Skeletal muscle tissue (tissue), 4 donors: Measurements from ENCODE around the gene BEND5. TPM values are rescaled to one million over a fixed set of nuclear protein-coding genes. Genes with fewer than 3 reads are reported as not detected.

Experiments
- H3K27ac ChIP-seq: one replicate; pipeline ENCODE4 v1.7.0; 2013; ENCODE audit warnings: mild to moderate bottlenecking, low read depth, low read length, inconsistent platforms
- H3K27me3 ChIP-seq, 3 donors: one replicate each; pipeline ENCODE4 v1.7.0; 2013; ENCODE audit warnings: low read length in 3 of 3; ENCODE audit not compliant: control insufficient read depth in 3 of 3, insufficient read depth in 3 of 3
- H3K36me3 ChIP-seq, 3 donors: one replicate each; pipeline ENCODE4 v1.7.0; 2013; ENCODE audit warnings: low read length in 3 of 3; ENCODE audit not compliant: control insufficient read depth in 3 of 3, insufficient read depth in 3 of 3
- H3K4me1 ChIP-seq, 3 donors: one replicate each; pipeline ENCODE4 v1.7.0; 2013; ENCODE audit warnings: low read length in 3 of 3, mild to moderate bottlenecking in 3 of 3; ENCODE audit not compliant: control insufficient read depth in 3 of 3, insufficient read depth in 3 of 3
- H3K4me3 ChIP-seq, 3 donors: one replicate each; pipeline ENCODE4 v1.7.0; 2013; ENCODE audit warnings: low read length in 3 of 3
- H3K9ac ChIP-seq, 3 donors: one replicate each; pipeline ENCODE4 v1.7.0; 2013; ENCODE audit warnings: low read length in 3 of 3, mild to moderate bottlenecking in 3 of 3, moderate library complexity in 2 of 3, low read depth in 1 of 3
- H3K9me3 ChIP-seq, 3 donors: one replicate each; pipeline ENCODE4 v1.7.0; 2013; ENCODE audit warnings: low read length in 3 of 3; ENCODE audit not compliant: control insufficient read depth in 3 of 3
- total RNA-seq: library from RNA; depleted of rRNA; stranded (reverse); fragments of >200 nt; gene quantifications from one replicate; pipeline ENCODE4 v1.2.3, GENCODE V29; 2014
- donor health status: Osteomylitis.

BEND5 gene
- total RNA-seq, 1 donor from 2014 or later = 5.7 TPM

GRCh38 chr1:48793863-48794262 is 17.2 kb upstream of the BEND5 start:
- Histone ChIP-seq H3K27me3 (no peaks in the 10 kb centered on the region), H3K9me3 (no peaks in the 10 kb centered on the region), H3K9ac (no peak overlapping the region), H3K4me1 (no peaks in the 10 kb centered on the region), H3K4me3 (no peak overlapping the region), H3K36me3 (no peaks in the 10 kb centered on the region), H3K27ac (no peak overlapping the region)

- Histone ChIP-seq H3K27me3 (no peaks in the 10 kb centered on the region), H3K9me3 (no peaks in the 10 kb centered on the region), H3K4me1 (no peaks in the 10 kb centered on the region), H3K36me3 (no peaks in the 10 kb centered on the region), H3K9ac (no peak overlapping the region), H3K4me3 (no peak overlapping the region), H3K27ac (no peak overlapping the region)
Observed at GRCh38 chr1:48792961-48793360, 16.3 kb upstream of the BEND5 start.

- H3K4me3 ChIP-seq = no peak overlapping the region
- no peak overlapping the region for H3K27ac ChIP-seq
- H3K36me3 ChIP-seq = no peaks in the 10 kb centered on the region
- no peaks in the 10 kb centered on the region for H3K27me3 ChIP-seq
- H3K4me1 ChIP-seq = no peaks in the 10 kb centered on the region
- no peaks in the 10 kb centered on the region for H3K9me3 ChIP-seq
- no peak overlapping the region for H3K9ac ChIP-seq
Observed at GRCh38 chr1:48790397-48790796, 13.7 kb upstream of the BEND5 start.

GRCh38 chr1:48789903-48790302 is 13.2 kb upstream of the BEND5 start:
- Histone ChIP-seq H3K9me3 (no peaks in the 10 kb centered on the region), H3K4me1 (no peaks in the 10 kb centered on the region), H3K9ac (no peak overlapping the region), H3K36me3 (no peaks in the 10 kb centered on the region), H3K4me3 (no peak overlapping the region), H3K27ac (no peak overlapping the region), H3K27me3 (no peaks in the 10 kb centered on the region)

- H3K4me1 ChIP-seq = no peaks in the 10 kb centered on the region
- H3K4me3 ChIP-seq = no peak overlapping the region
- peaks cover 0 to 3% (median 0%) of the 10 kb centered on the region in 3 donors for H3K27me3 ChIP-seq
Observed at GRCh38 chr1:48785869-48786268, 9.2 kb upstream of the BEND5 start.

GRCh38 chr1:48784301-48784700 is 7.6 kb upstream of the BEND5 start:
- H3K4me1 ChIP-seq = no peaks in the 10 kb centered on the region
- no peak overlapping the region for H3K27ac ChIP-seq
- no peaks in the 10 kb centered on the region for H3K9me3 ChIP-seq
- H3K9ac ChIP-seq = no peak overlapping the region
- peaks cover 0 to 3% (median 0%) of the 10 kb centered on the region in 3 donors for H3K27me3 ChIP-seq
- no peaks in the 10 kb centered on the region for H3K36me3 ChIP-seq
- no peak overlapping the region for H3K4me3 ChIP-seq

More at GRCh38 chr1:48785869-48786268, 9.2 kb upstream of the BEND5 start:
- Histone ChIP-seq H3K27ac (no peak overlapping the region), H3K9ac (no peak overlapping the region), H3K9me3 (no peaks in the 10 kb centered on the region), H3K36me3 (no peaks in the 10 kb centered on the region)

GRCh38 chr1:48777219-48777895 is 666 bp upstream of the BEND5 start:
- H3K27ac ChIP-seq = no peak overlapping the region
- no peaks in the 10 kb centered on the region for H3K9me3 ChIP-seq
- H3K27me3 ChIP-seq = no peaks in the 10 kb centered on the region
- peak overlapping the region; percentile 41 to 77 (median 63) for H3K9ac ChIP-seq
- peak overlapping the region; percentile 75 to 93 (median 83) for H3K4me3 ChIP-seq
- peaks cover 7 to 18% (median 12%) of the 10 kb centered on the region in 3 donors for H3K4me1 ChIP-seq
- H3K36me3 ChIP-seq = no peaks in the 10 kb centered on the region

- no peaks in the 10 kb centered on the region for H3K36me3 ChIP-seq
- peak overlapping the region; percentile 70 to 83 (median 76) for H3K4me3 ChIP-seq
- H3K4me1 ChIP-seq = peaks cover 18 to 30% (median 20%) of the 10 kb centered on the region in 3 donors
- peak overlapping the region; percentile 34 to 76 (median 68) for H3K9ac ChIP-seq
- H3K9me3 ChIP-seq = no peaks in the 10 kb centered on the region
- no peaks in the 10 kb centered on the region for H3K27me3 ChIP-seq
- H3K27ac ChIP-seq = peak overlapping the region; percentile 26
Observed at GRCh38 chr1:48775831-48776392, 779 bp downstream of the BEND5 start.

GRCh38 chr1:48773133-48773532 is 3.6 kb downstream of the BEND5 start:
- H3K36me3 ChIP-seq = no peaks in the 10 kb centered on the region
- H3K9ac ChIP-seq = no peak overlapping the region
- no peaks in the 10 kb centered on the region for H3K27me3 ChIP-seq
- no peaks in the 10 kb centered on the region for H3K9me3 ChIP-seq
- no peak overlapping the region for H3K27ac ChIP-seq
- H3K4me3 ChIP-seq = no peak overlapping the region
- H3K4me1 ChIP-seq = peaks cover 18 to 30% (median 20%) of the 10 kb centered on the region in 3 donors

- Histone ChIP-seq H3K27ac (no peak overlapping the region), H3K4me3 (no peak overlapping the region), H3K36me3 (no peaks in the 10 kb centered on the region), H3K9me3 (no peaks in the 10 kb centered on the region), H3K27me3 (no peaks in the 10 kb centered on the region), H3K9ac (peak overlapping the region in 1 of 3 donors; percentile 18), H3K4me1 (peaks cover 16 to 25% (median 18%) of the 10 kb centered on the region in 3 donors)
Observed at GRCh38 chr1:48772211-48772610, 4.5 kb downstream of the BEND5 start.
